Measurements from ENCODE around the gene CCDC6. TPM values are rescaled to one million over a fixed set of nuclear protein-coding genes. Genes with fewer than 3 reads are reported as not detected.
"Not testable (repeated sequence)": the region's sequence is repeated elsewhere in the genome, so short reads cannot be mapped to it uniquely, and the experiment has no call there.

CCDC6 gene
- polyA plus RNA-seq, 12 donors = 16.1 to 29.7 (median 21.7) TPM; not detected in 1

DNA sequence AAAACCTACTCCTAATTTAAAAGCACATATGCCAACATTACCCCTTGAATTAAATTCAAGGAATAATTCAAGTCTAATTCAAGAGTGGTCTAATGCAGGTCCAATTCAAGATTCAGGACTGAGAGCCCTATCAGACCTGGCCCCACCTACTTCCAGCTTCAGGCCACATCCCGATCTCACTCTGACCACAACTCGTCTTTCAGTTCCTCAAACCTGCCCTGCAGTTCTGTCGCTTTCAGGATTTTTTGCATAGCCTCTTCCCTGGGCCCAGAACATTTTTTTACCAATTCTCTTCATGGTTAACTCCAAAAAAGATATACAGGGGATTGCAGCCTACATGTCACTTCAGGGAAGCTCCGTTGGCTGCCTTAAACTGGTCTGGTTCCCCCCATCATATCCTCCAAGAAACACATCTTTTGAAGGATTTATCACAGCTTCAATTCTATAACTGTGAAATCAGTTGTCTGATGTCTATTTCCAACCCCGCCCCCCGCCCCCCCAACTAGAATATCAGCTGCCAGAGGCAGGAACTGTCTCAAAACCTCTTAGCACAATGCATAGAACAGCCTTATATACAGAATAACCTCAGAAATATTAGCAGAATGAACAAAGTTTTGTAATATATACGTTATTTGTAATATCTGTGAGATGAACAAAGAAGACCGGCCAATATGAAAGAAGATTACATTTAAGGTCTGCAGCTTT lies 20.8 kb downstream of the CCDC6 start:
- no peak for DNase-seq

DNA sequence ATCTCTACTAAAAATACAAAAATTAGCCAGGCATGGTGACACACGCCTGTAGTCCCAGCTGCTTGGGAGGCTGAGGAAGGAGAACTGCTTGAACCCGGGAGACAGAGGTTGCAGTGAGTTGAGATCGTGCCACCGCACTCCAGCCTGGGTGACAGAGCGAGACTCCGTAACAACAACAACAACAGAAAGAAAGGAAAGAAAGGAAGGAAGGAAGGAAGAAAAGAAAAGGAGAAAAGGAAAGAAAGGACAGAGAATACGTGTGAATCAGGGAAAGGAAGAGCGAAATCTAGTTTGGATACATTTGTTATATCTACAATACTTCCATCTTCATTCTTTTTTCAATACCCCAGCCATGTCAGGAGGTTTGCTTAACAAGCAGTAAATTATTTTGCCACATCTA lies 21.5 kb downstream of the CCDC6 start:
- not testable (repeated sequence) for DNase-seq

GRCh38 chr10:59881640-59882039 lies 24.7 kb downstream of the CCDC6 start:
- DNase-seq = no peak

- no peak for DNase-seq
Measured at GRCh38 chr10:59880971-59881510, 25.3 kb downstream of the CCDC6 start.

DNA sequence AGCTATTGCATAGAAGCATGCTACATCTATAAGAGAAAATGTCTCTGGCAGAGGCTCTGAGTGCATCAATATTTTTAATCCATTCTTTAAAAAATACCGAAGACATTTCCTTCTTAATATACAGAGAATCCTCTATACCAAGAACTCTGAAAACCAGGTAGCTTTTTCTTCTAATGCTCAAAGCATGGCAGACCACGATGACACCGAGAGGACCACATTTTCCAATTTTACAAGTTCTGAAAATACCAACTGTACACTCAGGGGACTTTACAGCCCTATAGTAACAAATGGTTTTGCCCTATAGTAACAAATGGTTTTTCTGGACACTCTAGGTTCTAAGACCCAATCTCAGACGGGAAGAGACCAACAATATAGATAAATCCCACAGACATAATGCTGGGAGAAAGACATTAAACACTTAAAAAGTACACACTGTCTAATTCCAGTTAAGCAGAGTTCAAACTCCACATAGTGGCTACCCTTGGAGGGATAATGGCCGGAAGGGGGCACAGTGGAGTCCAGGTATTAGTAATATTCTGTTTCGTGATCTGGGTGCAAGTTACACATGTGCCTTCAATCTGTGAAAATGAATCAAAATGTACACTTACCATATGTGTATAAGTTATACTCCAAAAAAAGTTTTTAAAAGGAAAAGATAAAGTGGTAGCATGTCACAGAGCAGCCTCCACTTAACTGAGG lies 26.2 kb downstream of the CCDC6 start:
- no peak for DNase-seq

- DNase-seq = no peak
Measured at GRCh38 chr10:59879363-59879913, 26.9 kb downstream of the CCDC6 start.

DNA sequence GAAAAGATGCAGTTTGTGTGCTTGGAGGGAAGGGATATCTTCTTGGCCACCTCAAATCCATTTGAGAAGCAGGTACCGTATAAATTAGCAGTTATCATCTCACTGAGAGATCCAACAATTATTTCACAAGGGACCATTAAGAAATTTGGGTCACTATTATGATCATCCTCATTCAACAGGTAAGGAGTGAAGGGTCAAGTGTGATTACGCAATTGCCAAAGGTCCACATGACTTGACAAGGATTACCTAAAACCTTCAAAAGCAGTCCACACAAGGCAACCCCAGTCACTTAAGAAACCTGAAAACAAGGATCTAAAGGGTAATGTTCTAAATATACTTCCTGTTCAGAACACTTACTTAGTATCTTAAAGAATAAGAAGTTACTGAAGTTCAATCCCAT lies 27.4 kb downstream of the CCDC6 start:
- no peak for DNase-seq

GRCh38 chr10:59878289-59878688 lies 28.1 kb downstream of the CCDC6 start:
- DNase-seq = no peak

- DNase-seq = no peak
Measured at GRCh38 chr10:59877191-59877671, 29.1 kb downstream of the CCDC6 start.

DNA sequence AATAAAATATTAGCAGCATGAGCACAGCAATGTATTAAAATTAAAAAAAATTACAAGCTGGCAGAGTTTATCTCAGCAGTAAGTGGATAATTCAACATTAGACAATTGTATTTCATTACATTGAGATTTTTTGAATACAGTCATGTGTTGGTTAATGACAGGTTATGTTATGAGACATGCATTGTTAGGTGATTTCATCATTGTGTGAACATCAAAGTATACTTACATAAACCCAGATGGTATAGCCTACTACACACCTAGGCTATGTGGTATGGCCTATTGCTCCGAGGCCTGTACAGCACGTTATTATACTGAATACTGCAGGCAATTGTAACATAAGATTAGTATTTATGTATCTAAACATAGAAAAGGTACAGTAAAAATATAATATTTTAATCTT lies 29.7 kb downstream of the CCDC6 start:
- DNase-seq = no peak

DNA sequence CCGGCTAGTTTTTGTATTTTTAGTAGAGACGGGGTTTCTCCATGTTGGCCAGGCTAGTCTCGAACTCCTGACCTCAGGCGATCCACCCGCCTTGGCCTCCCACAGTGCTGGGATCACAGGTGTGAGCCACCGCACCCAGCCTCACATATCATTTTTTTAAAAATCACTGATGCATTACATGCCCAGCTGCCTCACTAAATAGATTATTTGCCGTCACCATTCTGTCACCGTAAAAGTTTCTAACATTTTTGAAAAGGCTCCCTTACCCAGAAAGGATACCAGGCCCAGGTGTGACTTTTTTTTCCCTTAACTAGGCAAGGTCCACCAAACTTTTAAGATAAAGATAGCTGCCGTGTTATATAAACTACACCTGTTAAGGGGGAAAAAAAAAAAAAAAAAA lies 30.1 kb downstream of the CCDC6 start:
- not testable (repeated sequence) for DNase-seq

- DNase-seq = no peak
Measured at GRCh38 chr10:59873896-59874295, 32.5 kb downstream of the CCDC6 start.

DNA sequence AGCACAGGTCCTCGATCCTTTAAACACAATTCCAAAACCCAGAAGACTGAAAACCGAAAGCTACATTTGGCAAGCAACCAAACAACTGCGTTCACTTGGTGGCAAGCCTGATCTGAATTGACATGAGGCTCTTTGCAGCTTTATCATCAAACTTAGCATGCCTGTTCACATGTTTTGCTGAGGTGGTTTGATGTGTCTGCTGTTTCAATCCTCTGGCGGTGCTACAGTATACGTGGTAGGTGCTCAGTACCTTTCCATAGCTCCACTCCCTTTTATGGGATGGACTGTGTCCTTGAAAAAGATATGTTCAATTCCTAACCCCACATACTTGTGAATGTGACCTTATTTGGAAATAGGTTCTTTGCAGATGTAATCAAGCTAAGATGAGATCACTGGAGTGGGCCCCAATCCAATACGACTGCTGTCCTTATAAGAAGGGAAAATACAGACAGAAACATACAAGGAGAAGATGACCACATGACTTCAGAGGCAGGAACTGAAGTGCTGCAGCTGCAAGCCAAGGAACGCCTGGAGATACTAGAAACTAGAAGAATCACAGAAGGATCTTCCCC lies 33.4 kb downstream of the CCDC6 start:
- peak; percentile 46 for DNase-seq

DNA sequence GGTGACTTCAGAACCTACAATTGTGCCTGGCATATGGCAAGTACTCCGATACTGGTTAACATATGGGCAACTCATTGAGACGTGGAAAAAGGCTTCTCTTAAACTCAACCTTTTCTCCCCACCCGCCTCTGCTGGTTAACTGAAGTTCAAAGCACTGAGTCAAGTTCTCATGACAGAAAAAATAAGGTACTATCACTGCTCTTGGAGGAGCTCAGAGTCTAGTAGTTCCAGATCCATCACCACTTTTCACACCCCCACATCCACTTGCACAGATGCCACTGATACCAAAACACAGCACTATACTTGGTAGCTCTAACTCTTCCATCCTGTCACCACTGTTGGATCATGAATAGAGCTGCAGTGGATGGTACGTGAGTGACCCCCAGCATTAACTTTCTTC lies 36.2 kb downstream of the CCDC6 start:
- no peak for DNase-seq

GRCh38 chr10:59869594-59869940 lies 36.8 kb downstream of the CCDC6 start:
- no peak for DNase-seq

DNA sequence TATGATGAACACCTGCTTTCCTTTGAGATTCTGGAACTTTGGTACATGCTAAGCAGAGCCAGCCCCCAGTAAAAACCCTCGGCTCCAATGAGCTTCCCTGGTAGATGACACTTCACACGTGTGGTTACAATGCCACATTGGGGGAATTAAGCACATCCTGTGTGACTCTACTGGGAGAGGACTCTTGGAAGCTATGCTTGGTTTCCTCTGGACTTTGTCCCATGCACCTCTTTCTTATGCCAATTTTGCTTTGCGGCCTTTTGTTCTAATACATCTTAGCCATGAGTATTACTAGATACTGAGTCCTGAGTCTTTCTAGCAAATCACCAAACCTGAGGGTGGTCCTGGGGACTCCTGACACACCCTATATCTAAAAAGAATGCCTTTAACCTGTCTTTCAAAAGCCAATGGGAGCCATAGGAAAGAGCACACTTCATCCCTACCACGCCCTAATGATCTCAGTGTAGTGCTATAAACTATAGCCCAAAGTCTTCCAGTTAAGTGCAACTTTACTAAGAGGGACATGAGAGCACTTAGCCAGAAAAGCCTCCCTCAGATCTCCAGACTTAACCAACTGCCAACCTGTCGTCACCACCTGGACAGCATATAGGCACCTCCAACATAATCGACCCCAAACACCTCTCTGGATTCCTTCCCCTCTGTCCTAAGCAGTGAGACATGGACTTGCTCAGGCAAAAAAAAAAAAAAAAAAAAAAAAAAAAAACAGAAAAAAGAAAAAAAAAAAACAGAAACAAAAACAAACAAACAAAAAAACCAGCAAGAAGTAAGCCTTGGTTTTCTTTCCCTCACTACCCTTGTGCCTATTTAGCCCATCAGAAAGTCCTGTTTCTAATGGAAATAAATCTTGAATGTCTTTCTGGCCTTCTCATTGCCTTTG lies 37.4 kb downstream of the CCDC6 start:
- DNase-seq = no peak

DNA sequence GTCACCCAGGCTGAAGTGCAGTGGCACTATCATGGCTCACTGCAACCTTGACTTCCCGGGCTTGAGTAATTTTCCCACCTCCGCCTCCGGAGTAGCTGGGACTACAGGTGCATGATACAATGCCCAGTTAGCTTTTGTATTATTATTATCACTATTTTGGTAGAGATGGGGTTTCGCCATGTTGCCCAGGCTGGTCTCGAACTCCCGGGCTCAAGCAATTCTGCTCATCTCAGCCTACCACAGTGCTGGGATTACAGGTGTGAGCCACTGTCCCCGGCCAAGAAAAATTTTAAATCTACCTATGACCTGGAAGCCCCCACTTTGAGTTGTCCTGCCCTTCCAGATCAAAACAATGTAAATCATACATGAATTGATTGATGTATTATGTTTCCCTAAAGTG lies 38.8 kb downstream of the CCDC6 start:
- DNase-seq = no peak

DNA sequence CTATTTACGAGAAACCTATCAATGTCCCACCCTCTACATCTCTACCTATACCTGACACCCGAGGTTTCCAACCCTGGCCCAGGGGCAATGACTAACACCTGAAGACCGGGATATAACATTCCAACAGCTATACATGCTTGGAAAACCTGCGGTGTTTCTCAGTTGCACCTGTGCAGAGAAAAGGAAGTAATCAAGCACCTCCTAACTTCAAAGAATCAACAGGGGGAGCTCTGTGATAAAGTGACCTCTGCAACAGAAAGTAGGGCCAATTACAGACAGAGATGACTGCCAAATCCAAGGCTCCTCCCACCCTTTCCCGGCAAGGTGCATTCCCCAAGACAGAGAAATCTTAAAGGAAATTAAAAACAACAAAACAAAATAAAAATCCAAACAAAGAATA lies 41.3 kb downstream of the CCDC6 start:
- DNase-seq = no peak

GRCh38 chr10:59864141-59864962 lies 42.0 kb downstream of the CCDC6 start:
- no peak for DNase-seq

GRCh38 chr10:59859570-59859969 lies 46.8 kb downstream of the CCDC6 start:
- DNase-seq = no peak

DNA sequence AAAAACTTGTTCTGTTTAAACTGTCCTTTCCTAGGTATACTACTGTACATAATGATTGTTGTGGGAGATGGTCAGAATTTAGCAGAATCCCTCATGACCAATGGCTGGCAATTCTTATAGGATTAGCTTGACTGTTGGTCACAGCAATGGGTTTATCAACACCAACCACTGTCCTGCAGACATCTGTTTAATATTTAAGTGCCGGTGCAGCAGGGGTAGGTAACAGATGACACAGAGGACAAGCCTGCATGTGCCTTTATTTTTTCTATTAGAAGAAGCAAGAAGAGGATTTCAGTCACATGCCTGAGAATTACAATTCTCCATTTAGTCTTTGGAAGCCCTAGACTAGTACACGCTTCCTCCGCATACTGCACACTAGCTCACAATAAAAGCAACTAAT lies 48.4 kb downstream of the CCDC6 start:
- DNase-seq = no peak
